IPS DF 6.9 (cell line): Measurements from ENCODE around the gene PRR29.

Experiments used
- DNase-seq: peaks from one replicate; pipeline ENCODE4 v3.0.0-alpha.2; 2013; ENCODE audit warnings: low read depth, low spot score
- H3K27ac ChIP-seq: one replicate; pipeline ENCODE4 v1.5.1; 2013; ENCODE audit warnings: low read length, control low read depth
- H3K27me3 ChIP-seq: 2 replicates; pipeline ENCODE4 v1.6.1; 2013; ENCODE audit warnings: mild to moderate bottlenecking, low read length; ENCODE audit not compliant: control insufficient read depth, insufficient read depth
- H3K36me3 ChIP-seq: 2 replicates; pipeline ENCODE4 v1.6.1; 2013; ENCODE audit warnings: low read length; ENCODE audit not compliant: control insufficient read depth, insufficient read depth
- H3K4me1 ChIP-seq: 2 replicates; pipeline ENCODE4 v1.6.1; 2013; ENCODE audit warnings: low read length; ENCODE audit not compliant: control insufficient read depth, insufficient read depth
- H3K4me3 ChIP-seq: 2 replicates; pipeline ENCODE4 v1.5.1; 2013; ENCODE audit warnings: mild to moderate bottlenecking, low read length
- H3K9me3 ChIP-seq: 2 replicates; pipeline ENCODE4 v1.6.1; 2013; ENCODE audit warnings: low read length, inconsistent platforms; ENCODE audit not compliant: control insufficient read depth, insufficient read depth
- WGBS: extraction: QIAGEN DNeasy Blood & Tissue Kit; methylation state at CpG from one replicate; pipeline ENCODE4 v1.1.7; 2013; ENCODE audit warnings: mixed read lengths, missing lambda C conversion rate; ENCODE audit not compliant: insufficient read length, insufficient coverage; 5-methylcytosine and 5-hydroxymethylcytosine counted together

The PRR29 gene

DNA sequence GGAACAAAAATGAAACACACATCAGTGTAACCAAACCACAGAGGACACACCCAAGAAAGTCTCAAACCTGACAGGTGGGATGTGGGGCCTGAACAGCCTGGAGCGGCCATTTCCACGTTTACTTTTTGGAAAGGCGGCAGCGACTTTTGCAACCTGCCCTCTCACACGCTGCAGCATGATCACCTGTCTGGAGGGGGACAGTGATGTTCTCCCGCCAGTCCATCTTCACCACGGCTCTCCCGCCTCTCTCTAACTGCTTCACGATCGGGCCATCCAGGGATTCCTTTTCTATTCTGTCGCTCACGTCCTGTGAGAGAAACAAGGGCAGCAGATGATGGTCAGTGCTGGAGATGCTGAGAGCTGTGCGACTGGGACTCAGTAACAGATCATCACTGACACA, 47.0 kb downstream of the PRR29 start:
- Histone ChIP-seq H3K4me1 (no peaks in the 10 kb centered on the region), H3K9me3 (no peaks in the 10 kb centered on the region), H3K36me3 (no peaks in the 10 kb centered on the region), H3K27ac (no peak overlapping the region), H3K4me3 (no peak overlapping the region), H3K27me3 (no peaks in the 10 kb centered on the region)
- DNase-seq, result no peak
- no CpG with 5 or more reads among the region's 13 CpGs for WGBS

DNA sequence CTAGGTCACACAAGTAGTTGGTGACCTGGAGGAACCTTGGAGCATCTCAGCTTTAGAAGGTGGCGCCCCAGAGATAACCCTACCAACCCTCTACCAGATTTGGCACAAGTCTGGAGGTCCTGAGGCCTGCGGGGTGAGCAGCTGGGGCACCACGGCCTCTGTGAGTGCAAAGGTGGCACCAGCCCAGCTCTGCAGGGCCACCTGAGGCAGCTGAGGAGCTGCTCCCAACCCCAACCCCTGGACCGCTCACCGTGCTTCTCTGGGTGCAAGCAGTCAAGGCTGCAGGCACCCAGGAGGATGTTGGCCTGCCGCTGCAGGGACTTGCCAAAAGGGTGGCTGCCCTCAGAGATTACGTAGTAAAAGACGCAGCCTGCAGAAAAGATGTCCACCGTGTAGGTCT, 50.7 kb downstream of the PRR29 start:
- WGBS, result no CpG with 5 or more reads among the region's 9 CpGs
- Histone ChIP-seq H3K27ac (no peak overlapping the region), H3K36me3 (no peaks in the 10 kb centered on the region), H3K9me3 (no peaks in the 10 kb centered on the region), H3K4me3 (no peak overlapping the region), H3K27me3 (no peaks in the 10 kb centered on the region), H3K4me1 (no peaks in the 10 kb centered on the region)
- no peak for DNase-seq

DNA sequence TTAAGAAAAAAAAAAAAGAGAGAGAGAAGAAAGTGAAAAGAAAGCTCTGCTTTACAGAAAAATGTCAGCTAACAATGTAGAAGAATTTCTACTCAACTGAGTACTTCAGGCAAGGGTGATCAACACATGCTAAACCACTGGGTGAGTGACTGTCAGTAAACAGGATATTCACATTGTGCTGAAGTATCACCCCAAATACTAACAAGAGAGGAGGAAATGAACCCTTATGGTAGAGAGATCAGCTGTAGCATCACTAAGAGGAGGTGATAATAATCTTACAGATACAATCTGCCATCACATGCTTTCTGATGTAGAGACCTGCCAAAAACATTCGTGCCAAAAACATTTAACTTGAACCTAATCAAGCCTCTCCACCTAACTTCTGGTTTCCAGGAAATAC, 53.0 kb downstream of the PRR29 start:
- no peak overlapping the region for H3K27ac ChIP-seq
- H3K4me1 ChIP-seq, result peaks cover 7% of the 10 kb centered on the region
- no peaks in the 10 kb centered on the region for H3K9me3 ChIP-seq
- H3K4me3 ChIP-seq, result no peak overlapping the region
- no peaks in the 10 kb centered on the region for H3K36me3 ChIP-seq
- no peak for DNase-seq
- H3K27me3 ChIP-seq, result no peaks in the 10 kb centered on the region
- no CpG with 5 or more reads among the region's 1 CpG for WGBS

DNA sequence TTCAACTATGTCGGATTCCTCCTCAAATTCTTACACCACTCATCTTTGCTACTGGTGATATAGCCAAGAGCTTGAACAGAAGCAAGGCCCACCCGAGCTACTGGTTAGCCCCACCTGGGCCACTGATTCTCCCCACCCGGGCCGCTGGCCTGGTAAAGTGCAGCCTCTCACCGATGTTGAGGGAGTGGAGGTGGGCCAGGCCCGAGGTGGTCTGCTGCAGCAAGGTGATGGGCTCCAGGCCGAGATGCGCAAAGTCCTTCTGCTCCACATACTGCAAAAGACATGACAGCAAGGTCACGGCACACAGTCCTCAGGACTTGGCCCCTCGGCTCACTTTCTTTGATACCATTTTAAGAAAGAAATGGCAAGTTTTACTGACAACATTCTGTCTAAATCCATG, 55.0 kb downstream of the PRR29 start:
- H3K27ac ChIP-seq, result no peak overlapping the region
- no peak for DNase-seq
- H3K9me3 ChIP-seq, result no peaks in the 10 kb centered on the region
- no CpG with 5 or more reads among the region's 10 CpGs for WGBS
- H3K27me3 ChIP-seq, result no peaks in the 10 kb centered on the region
- peaks cover 7% of the 10 kb centered on the region for H3K4me1 ChIP-seq
- H3K4me3 ChIP-seq, result no peak overlapping the region
- no peaks in the 10 kb centered on the region for H3K36me3 ChIP-seq
